Stimulated activated CD4-positive, alpha-beta T cell treated with anti-CD3 and anti-CD28 coated beads, Interleukin-1b, Interleukin-23, amount 100 ng/mL, for 24 hours (primary cell): ENCODE data around the gene DNAJC8.

Experiments used
- DNase-seq, 4 experiments: peaks; one replicate each; pipeline ENCODE4 v3.0.0-alpha.2; 2020; ENCODE audit warnings: low read depth in 4 of 4, low spot score in 1 of 4

DNAJC8 gene

GRCh38 chr1:28232558-28233263 lies at the start of gene DNAJC8:
Gene DNAJC8, minus strand, starts transcription at chr1:28233029. Its CDS starts 31 bp downstream, at chr1:28232998.
- peak; percentile 89 to 99 (median 94) for DNase-seq

GRCh38 chr1:28281608-28282425 lies 49.0 kb upstream of the DNAJC8 start:
- DNase-seq = no peak

GRCh38 chr1:28280977-28281381 lies 48.1 kb upstream of the DNAJC8 start:
- DNase-seq = no peak

GRCh38 chr1:28280501-28280900 lies 47.7 kb upstream of the DNAJC8 start:
- no peak for DNase-seq

- no peak for DNase-seq
These were observed 46.9 kb upstream of the DNAJC8 start for GRCh38 chr1:28279721-28280120.

- DNase-seq = no peak
These were observed 45.9 kb upstream of the DNAJC8 start for GRCh38 chr1:28278763-28279162.

GRCh38 chr1:28273216-28273860 lies 40.5 kb upstream of the DNAJC8 start:
- no peak for DNase-seq

GRCh38 chr1:28272215-28272852 lies 39.5 kb upstream of the DNAJC8 start:
- no peak for DNase-seq

- no peak for DNase-seq
These were observed 36.7 kb upstream of the DNAJC8 start for GRCh38 chr1:28269529-28269928.

GRCh38 chr1:28267633-28268032 lies 34.8 kb upstream of the DNAJC8 start:
- DNase-seq = no peak

- no peak for DNase-seq
These were observed 34.1 kb upstream of the DNAJC8 start for GRCh38 chr1:28266920-28267322.

GRCh38 chr1:28265577-28265976 lies 32.7 kb upstream of the DNAJC8 start:
- DNase-seq = no peak

GRCh38 chr1:28264897-28265296 lies 32.1 kb upstream of the DNAJC8 start:
- DNase-seq = no peak

GRCh38 chr1:28260803-28261174 lies 28.0 kb upstream of the DNAJC8 start:
- no peak for DNase-seq

GRCh38 chr1:28259934-28260802 lies 27.3 kb upstream of the DNAJC8 start:
- DNase-seq = no peak

GRCh38 chr1:28259252-28259933 lies 26.6 kb upstream of the DNAJC8 start, which contains the start of gene SESN2:
Gene SESN2, plus strand, starts transcription at chr1:28259518. Its CDS starts 330 bp downstream, at chr1:28259848.
- peak; percentile 93 to 100 (median 99) for DNase-seq

GRCh38 chr1:28258628-28259251 lies 25.9 kb upstream of the DNAJC8 start:
- no peak for DNase-seq

- no peak for DNase-seq
These were observed 24.9 kb upstream of the DNAJC8 start for GRCh38 chr1:28257736-28258135.

- no peak for DNase-seq
These were observed 23.5 kb upstream of the DNAJC8 start for GRCh38 chr1:28256197-28256827.
